Activated CD8-positive, alpha-beta memory T cell treated with anti-CD3 and anti-CD28 coated beads, Interleukin-2, amount 50 U/mL, for 4 hours (primary cell): ENCODE measurements around the gene ZMAT3.
"Not testable (repeated sequence)": the region's sequence is repeated elsewhere in the genome, so short reads cannot be mapped to it uniquely, and the experiment has no call there.

Source experiments
- DNase-seq: peaks from one replicate; pipeline ENCODE4 v3.0.0-alpha.2; 2020

The ZMAT3 gene

DNA sequence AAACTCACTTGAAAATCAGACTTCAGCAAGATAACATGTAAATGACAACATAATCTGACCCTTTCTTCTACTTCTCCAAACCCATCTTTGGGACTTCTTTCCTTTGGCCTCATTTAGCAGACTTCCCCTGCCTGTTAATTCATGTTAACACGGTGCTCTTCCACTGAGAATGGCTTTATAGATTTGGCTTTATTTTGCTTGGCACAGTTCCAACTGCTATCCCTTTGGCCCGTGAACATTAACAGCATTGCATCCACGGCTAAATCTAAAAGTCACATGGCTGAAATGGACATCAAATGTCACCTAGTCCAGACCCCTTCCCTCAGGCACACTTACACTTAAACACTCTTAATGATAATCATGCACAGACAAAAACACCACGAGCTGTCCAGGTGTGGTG, 3.8 kb downstream of the ZMAT3 start:
- no peak for DNase-seq

DNA sequence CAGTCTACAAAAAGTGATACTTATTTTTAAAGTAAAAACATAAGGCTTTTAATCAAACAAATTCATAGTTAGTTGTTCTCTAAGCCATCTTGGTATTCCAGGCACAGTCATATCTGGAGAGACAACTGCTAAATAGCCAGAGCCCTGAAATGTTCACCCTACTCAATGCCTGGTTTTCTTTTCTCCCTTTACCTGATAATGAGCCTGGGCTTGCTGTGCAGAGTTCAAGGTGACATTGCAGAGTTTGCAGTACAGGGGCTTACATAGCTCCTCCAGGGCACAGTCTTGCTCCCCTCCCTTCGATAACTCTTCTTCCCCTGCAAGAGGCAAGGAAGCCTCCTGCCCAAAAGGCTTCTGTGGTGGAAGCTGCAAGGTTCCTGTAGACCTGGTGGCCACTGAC, 4.3 kb downstream of the ZMAT3 start:
- no peak for DNase-seq

DNA sequence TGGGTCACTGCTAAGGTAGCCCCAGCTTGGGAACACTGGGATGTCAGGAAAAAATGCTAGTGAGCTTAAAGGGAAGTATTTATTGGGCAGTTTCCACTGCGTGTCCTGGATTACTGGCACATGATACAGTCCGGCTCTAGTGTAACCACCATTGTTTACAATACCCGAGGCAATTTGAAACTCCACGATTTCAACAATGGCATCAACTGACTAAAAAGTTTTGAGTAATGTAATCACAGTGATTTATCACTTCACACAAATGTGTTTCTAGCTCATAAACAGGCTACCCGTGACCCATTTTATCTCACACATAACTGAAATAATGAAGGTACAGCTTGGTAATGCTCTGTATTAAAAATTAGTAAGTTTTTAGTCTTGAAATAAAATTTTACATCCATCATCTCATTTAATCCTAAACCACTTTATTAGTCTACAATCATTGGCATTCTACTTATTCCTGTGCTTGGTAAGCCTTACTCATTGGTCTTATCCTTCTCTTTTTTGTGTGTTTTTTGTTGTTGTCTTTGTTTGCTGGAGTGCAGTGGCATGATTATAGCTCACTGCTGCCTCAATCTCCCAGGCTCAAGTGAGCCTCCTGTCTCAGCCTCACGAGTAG, 7.6 kb downstream of the ZMAT3 start:
- no peak for DNase-seq

DNA sequence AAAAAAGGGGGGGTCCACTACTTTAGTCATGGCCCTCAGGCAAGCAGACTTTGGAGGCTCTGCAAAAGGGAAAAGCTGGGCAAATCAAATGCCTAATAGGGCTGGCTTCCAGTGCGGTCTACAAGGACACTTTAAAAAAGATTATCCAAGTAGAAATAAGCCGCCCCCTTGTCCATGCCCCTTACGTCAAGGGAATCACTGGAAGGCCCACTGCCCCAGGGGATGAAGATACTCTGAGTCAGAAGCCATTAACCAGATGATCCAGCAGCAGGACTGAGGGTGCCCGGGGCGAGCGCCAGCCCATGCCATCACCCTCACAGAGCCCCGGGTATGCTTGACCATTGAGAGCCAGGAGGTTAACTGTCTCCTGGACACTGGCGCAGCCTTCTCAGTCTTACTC, 15.3 kb downstream of the ZMAT3 start:
- no peak for DNase-seq

DNA sequence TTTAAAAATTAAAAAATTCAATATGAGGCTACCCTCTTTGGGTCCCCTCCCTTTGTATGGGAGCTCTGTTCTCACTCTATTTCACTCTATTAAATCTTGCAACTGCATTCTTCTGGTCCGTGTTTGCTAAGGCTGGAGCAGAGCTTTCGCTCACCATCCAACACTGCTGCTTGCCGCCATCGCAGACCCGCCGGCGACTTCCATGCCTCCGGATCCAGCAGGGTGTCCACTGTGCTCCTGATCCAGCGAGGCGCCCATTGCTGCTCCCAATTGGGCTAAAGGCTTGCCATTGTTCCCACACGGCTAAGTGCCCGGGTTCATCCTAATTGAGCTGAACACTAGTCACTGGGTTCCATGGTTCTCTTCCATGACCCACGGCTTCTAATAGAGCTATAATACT, 17.0 kb downstream of the ZMAT3 start:
- DNase-seq = not testable (repeated sequence)

DNA sequence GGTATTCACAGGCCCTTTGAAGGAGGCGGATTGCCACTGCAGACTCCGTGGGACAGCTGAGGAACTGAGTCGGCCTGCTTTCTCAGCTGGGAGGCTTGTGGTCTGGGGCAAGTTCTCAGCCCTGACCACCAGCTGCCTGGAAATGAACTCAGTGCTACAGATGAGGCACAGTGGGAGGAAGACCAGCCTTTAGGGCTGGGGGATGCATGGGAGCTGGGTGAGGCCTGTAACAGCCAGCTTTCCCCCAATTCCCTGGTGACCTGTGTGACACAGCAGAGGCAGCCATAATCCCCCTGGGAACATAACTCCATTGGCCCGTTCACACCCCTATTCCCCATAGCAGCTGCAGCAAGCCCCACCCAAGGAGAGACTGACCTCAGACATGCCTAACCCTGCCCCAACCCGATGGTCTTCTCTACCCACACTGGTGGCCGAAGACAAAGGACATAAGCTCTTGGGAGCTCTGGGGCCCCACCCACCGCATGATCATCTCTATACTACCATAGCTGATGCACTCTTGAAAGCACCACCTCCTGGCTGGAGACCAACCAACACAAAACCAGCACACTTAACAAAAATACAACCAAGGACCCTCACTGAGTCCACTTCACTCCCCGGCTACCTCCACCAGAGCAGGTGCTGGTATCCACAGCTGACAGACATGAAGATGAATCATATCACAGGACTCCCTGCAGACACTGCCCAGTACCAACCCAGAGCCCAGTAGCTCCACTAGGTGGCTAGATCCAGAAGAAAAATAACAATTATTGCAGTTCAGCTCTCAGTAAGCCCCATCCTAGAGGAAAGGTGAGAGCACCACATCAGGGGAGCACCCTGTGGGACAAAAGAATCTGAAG, 24.9 kb downstream of the ZMAT3 start:
- DNase-seq = no peak

DNA sequence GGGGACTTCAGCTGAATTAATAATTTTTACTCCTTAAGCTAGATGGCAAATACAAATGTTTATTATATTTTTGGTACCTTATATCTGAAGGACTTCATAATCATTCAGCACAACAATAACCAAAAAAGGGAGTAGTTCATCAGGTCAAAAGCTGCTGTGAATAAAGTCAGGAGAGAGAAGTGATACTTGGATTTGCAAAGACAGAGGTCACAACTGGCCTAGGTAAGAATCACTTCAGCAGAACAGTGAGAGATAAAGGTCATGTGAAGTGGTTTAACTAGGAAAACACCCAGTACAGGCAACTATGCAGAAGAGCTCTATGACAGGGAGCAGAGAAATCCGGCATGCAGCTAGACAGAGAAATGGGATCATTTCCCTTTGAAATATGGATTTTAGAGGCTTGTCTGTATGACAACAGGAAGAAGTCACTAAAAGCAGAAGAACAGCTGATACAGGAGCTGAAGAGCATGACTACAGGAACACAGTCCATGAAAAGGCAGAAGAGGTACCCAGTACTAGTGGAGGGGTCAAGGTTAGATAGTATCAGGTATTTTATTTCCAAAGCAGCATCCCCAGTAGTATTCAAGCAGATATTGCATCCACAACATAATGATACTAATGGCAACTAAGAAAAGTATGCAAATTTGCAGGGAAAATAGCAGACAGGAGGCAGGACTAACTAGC, 25.7 kb downstream of the ZMAT3 start:
- no peak for DNase-seq

DNA sequence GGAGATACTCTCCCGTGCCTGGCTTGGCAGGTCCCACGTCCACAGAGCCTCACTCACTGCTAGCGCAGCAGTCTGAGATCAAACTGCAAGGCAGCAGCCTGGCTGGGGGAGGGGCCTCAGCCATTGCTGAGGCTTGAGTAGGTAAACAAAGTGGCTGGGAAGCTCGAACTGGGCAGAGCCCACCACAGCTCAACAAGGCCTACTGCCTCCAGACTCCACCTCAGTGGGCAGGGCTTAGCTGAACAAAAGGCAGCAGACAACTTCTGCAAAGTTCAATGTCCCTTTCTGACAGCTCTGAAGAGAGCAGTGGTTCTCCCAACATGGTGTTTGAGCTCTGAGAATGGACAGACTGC, 32.7 kb downstream of the ZMAT3 start:
- not testable (repeated sequence) for DNase-seq

DNA sequence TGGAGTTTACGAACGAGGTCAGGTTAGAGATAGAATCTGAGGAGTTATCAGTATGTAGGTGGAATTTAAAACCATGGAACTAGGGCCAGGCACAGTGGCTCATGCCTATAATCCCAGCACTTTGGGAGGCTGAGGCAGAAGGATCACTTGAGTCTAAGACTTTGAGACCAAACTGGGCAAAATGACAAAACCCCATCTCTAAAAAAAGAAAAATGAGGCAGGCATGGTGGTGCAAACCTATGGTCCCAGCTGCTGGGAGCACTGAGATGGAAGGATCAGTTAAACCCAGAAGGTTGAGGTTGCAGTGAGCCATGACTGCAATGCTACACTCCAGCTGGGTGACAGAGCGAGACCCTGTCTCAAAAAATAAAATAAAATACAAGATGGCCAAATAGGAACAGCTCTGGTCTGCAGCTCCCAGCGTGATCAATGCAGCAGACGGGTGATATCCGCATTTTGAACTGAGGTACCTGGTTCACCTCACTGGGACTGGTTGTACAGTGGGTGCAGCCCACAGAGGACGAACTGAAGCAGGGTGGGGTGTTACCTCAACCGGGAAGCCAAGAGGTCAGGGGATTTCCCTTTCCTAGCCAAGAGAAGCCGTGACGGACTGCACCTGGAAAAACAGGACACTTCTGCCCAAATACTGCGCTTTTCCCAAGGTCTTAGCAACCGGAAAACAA, 33.3 kb downstream of the ZMAT3 start:
- DNase-seq = no peak

DNA sequence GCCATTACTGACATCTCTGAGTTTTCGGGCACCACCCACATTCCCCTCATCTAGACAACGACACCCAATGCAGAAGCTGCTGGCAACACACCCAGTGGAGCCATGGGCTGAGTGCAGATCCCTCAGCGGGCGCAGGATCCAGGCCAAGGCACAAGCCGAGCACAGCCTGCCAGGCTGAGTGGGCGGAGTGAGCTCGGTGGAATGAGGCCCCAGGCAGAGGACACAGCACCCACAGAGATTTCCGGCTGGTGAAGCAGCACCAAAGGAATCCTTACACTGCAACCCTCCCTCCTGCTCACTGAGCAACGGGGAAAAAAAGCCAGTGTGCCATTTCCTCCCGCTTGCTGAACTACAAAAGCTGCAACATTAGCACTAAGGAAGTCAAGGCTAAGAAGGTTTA, 34.3 kb downstream of the ZMAT3 start:
- no peak for DNase-seq

DNA sequence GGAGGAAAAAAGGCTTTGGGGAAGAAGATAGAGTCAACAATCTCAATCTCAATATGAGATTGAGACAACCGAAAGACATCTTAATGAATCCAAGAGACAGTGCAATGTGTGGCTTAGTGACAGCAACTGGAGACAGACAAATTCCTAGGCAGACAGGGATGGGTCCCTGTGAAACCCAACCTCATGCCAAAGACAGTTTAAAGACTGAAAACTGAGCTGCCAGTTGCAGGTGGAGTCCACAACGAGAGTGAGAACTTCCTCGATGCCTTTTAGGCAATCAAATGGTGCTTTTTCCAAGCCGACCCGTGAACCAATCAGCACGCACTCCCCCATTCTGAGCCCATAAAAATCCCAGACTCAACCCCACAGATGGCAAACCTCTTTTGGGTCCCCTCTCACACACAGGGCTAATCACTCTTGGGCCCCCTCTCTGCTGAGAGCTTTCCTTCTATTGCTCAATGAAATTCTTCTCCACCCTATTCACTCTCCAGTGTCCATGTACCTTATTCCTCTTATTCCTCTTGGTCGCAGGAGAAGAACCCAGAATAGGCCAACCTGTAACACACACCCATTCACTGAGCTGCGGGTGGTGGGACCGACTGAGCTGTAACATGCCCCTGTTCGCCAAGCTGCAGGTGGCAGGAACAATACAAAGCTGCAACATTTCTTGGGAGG, 34.8 kb downstream of the ZMAT3 start:
- no peak for DNase-seq

DNA sequence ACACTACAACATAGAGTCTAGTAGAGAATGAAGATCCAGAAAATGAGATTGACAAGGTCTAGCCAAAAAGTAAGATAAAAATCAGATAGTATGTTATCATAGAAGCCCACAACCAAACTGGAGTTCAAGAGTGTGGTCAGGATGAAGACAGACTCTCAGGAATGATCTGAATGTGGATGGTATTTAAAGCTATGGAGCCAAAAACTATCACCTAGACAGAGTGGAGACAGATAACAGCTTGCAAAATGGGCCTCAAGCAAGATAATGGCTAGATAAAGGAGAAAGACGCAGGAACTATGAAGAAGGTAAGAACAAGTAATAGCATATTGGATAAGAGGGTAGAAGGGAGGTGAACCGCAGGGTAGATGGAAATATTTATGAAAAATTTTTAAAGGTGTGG, 35.4 kb downstream of the ZMAT3 start:
- no peak for DNase-seq

DNA sequence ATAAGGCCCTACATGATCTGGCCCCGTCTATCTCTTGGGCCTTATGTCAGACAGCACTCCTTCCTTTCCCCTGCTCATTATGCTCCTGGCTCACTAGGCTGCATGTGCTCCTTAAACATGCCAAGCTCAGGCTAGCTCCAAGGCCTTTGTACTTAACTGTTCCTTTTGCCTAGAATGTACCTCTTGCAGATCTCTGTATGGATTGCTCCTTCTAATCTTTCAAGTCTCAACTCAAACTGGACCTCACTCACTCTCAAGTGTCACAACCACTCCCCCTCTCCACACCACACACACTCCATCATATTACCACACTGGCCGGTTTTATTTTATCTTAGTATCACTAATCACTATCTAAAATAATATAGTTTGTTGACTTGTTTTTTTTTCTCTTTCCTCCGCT, 36.4 kb downstream of the ZMAT3 start:
- DNase-seq = no peak

DNA sequence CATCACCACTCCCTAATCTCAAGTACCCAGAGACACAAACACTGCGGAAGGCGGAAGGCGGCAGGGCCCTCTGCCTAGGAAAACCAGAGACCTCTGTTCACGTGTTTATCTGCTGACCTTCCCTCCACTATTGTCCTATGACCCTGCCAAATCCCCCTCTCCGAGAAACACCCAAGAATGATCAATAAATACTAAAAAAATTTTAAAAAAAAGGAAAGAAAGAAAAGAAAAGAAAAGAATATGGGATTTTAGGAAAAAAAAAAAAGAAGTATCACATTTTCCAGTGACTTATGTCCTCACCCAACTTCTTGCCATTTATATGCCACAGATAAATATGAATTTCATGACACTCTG, 38.3 kb downstream of the ZMAT3 start:
- DNase-seq = not testable (repeated sequence)

DNA sequence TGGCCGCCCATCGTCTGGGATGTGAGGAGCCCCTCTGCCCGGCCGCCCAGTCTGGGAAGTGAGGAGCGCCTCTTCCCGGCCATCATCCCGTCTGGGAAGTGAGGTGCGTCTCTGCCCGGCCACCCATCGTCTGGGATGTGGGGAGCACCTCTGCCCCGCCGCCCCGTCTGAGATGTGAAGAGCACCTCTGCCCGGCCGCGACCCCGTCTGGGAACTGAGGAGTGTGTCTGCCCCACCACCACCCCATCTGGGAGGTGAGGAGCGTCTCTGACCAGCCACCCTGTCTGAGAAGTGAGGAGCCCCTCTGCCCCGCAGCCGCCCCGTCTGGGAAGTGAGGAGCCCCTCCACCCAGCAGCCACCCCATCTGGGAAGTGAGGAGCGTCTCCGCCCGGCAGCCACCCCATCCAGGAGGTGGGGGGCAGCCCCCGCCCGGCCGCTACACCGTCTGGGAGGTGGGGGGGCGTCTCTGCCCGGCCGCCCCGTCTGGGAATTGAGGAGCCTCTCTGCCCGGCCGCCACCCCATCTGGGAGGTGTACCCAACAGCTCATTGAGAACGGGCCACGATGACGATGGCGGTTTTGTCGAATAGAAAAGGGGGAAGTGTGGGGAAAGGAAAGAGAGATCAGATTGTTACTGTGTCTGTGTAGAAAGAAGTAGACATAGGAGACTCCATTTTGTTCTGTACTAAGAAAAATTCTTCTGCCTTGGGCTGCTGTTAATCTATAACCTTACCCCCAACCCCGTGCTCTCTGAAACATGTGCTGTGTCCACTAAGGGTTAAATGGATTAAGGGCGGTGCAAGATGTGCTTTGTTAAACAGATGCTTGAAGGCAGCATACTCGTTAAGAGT, 38.9 kb downstream of the ZMAT3 start:
- DNase-seq = not testable (repeated sequence)

DNA sequence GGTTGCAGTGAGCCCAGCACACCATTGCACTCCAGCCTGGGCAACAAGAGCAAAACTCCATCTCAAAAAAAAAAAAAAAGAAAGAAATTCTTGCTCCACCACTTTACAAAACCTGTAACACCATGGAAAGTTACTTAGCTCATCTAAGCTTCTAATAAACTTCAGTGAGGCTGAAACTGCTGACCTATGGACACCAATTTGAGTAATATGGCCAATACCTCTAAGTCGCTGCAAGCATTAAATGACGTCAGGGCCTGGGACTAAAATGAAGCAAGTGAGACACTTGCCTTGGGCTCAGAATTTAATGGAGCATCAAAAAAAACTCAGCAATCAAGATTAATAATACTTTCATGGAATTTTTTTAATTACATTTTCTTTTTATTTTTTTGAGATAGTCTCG, 42.5 kb downstream of the ZMAT3 start:
- no peak for DNase-seq

DNA sequence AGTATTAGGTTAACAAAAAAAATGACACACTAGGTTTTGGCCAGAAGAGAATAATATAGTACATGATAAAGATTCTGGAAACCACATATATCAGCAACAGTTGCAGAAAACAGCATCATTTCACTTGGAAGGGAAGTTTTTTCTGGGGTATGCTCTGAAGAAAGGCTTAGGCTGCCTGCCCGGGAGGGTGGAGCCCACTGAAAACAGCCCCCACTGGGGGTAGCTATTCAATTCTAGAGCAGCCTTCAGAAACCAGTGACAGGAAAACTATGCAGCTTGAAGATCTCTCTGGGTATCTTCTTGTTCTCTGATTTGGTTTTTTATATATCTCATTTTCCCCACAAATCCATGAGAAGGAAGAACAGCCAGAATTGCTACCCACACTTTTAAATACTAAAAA, 43.2 kb downstream of the ZMAT3 start:
- no peak for DNase-seq

DNA sequence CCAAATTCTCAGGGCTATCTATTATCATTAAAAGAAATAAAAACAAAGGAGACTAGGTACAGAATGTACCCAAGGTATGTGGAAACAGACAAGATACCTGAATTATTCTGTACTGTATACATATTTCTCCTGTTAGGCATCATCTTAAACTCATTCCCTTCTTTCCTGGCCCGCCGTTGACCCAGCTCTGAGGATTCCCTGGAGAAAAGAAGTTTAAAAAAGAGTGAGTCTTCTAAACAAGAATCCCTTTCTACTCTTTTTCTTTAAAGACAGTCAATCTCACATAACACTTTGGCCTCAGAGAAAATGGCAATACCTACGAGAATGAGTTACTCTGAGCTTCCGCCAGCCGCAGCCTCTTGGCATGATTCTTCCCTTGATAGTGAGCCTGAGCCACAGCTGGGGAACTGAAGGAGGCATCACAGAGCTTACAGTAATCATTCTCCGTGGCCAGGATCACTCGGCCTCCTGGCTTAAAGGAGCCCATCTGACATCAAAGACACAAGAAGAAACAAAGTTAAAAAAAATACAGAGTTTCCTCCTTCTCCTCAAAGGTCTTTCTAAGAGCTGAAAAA, 44.2 kb downstream of the ZMAT3 start:
- no peak for DNase-seq

DNA sequence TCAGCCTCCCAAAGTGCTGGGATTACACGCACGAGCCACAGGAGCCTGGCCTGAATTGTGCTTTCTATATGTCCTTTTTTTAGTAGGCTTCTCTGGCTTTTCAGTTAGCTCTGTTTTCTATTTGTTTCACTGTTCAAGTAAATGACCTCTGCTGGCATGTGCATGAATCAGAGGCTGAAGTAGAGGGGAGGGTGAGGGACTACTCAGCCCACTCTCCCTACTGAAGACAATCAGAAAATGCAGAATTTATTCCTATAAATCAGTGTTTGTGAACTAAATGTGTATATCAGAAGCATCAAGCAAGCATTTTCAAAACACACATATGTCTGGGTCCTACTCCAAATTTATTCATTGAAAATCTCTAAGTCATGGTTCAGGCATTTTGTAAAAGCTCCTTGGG, 45.0 kb downstream of the ZMAT3 start:
- no peak for DNase-seq

DNA sequence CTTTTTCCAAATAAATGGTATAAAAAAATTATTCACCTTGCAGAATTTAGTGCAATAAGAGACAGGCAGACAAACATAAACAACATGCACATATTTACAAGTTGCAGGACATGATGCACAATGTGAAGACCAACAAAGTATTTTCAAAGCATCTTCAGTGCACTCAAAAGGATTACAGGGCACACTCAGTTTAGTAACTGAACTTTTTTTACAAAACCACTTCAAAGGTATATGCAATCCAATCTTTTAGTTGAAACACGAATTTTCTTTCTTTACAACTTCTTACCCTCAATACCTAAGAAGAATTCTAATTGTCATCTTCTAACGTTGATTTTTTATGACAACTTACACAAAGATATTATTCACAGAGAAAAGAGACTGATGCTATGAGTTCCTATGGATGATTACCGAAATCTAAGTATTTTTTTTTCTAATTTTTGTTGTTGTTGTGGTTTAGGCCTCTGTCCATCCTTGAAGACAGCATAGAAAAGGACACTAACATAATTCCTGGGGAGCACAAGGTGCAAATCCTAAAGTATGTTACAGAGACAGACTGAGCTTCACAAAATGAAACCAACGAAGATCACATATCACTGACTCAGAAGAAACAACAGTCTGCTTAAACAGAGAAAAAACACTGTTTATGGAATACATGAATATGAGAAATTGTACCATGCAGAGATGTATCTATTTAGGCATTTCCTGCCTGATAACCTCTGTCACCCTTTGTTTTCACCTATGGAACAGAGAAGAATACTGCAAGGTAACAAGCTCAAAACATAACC, 50.3 kb downstream of the ZMAT3 start:
- DNase-seq = no peak

DNA sequence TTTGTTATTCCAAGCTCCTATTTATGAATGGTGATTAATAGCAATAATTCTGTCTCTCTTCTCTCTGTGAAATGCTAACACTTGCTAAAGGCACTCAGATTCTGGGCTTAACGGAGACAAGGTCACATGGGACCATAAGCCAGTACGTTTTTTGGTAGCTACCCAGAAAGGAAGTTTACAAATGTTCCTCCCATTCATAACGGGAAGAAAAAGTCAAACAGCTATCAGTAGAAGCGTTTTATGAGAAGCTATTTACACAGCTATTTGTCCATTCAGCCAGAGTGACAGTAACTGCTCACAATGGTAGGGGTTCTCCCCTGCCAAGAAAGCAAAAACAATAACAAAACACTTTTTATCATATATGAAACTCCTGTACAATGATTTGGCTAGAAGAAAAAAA, 51.5 kb downstream of the ZMAT3 start:
- DNase-seq = no peak
